Activated CD4-positive, alpha-beta T cell treated with anti-CD3 and anti-CD28 coated beads for 36 hours (primary cell): Measurements from ENCODE around the gene FBLN1. TPM values are rescaled to one million over a fixed set of nuclear protein-coding genes. Genes with fewer than 3 reads are reported as not detected.
A peak's percentile ranks its signal among the peaks of the same experiment; 100 is the strongest.
"Not testable (repeated sequence)": the region's sequence is repeated elsewhere in the genome, so short reads cannot be mapped to it uniquely, and the experiment has no call there.

Source experiments
- ATAC-seq: fragments of 200-7000 bp; cut with Tn5 transposase; one replicate; pipeline ENCODE4 v1.10.0; 2021; ENCODE audit warnings: mild to moderate bottlenecking, moderate library complexity
- CTCF ChIA-PET: fragments of 350-600 bp; sonication (Branson Sonifier 250); formaldehyde crosslinking; loops from one replicate; lab custom pipeline; 2021; ENCODE audit warnings: antibody characterized with exemption; lab: Charles Lee
- POLR2A ChIA-PET: fragments of 350-600 bp; sonication (Branson Sonifier 250); formaldehyde crosslinking; loops from one replicate; lab custom pipeline; 2021; ENCODE audit warnings: antibody characterized with exemption, inconsistent platforms; lab: Charles Lee
- DNase-seq: peaks from one replicate; pipeline ENCODE4 v3.0.0-alpha.2; 2020
- H3K27ac Mint-ChIP-seq: one replicate; pipeline ENCODE4 v1.8.0; 2021; ENCODE audit warnings: mixed read lengths
- H3K27me3 Mint-ChIP-seq: one replicate; pipeline ENCODE4 v1.8.0; 2021; ENCODE audit warnings: mixed read lengths
- H3K36me3 Mint-ChIP-seq: one replicate; pipeline ENCODE4 v1.8.0; 2021; ENCODE audit warnings: low read depth, mixed read lengths
- H3K4me1 Mint-ChIP-seq: one replicate; pipeline ENCODE4 v1.8.0; 2021; ENCODE audit warnings: mixed read lengths
- H3K4me3 Mint-ChIP-seq: one replicate; pipeline ENCODE4 v1.8.0; 2021; ENCODE audit warnings: mild to moderate bottlenecking, moderate library complexity, mixed read lengths
- H3K9me3 Mint-ChIP-seq: one replicate; pipeline ENCODE4 v1.8.0; 2021; ENCODE audit warnings: low read depth, mixed read lengths
- intact Hi-C, 2 experiments: fragments of 100-400 bp; cut with DNase I in 1 of 2; cut with micrococcal nuclease in 1 of 2; formaldehyde crosslinking; loops; one replicate each; pipeline versions ENCODE4 v1.14.2 to v1.15.1; 2022 to 2024; cut with DNase I, micrococcal nuclease
- total RNA-seq, 2 experiments: library from RNA; stranded (reverse); gene quantifications; one replicate each; pipeline ENCODE4 v1.2.3, GENCODE V29; 2021

FBLN1 gene
- total RNA-seq, 2 experiments from 2014 or later = not detected

DNA sequence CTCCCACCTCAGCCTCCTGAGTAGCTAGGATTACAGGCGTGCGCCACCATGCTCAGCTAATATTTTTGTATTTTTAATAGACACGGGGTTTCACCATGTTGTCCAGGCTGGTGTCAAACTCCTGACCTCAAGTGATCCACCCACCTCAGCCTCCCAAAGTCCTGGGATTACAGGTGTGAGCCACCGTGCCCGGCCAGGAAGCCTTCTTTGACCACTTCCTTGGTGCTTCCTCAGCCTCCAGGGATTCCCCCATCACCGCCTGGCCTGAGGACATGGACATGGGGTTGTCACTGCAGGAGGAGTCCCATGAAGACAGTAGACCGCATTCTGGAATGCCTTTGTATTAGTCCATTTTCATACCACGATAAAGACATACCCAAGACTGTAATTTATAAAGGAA, 8.4 kb upstream of the FBLN1 start:
- ATAC-seq, H3K4me3 Mint-ChIP-seq, H3K27ac Mint-ChIP-seq, H3K4me1 Mint-ChIP-seq, H3K9me3 Mint-ChIP-seq, intact Hi-C loops, CTCF ChIA-PET, H3K36me3 Mint-ChIP-seq, DNase-seq, POLR2A ChIA-PET: not testable (repeated sequence)
- peaks cover 10% of the 10 kb centered on the region for H3K27me3 Mint-ChIP-seq

GRCh38 chr22:45495616-45496015, 7.1 kb upstream of the FBLN1 start:
- POLR2A ChIA-PET, H3K9me3 Mint-ChIP-seq, DNase-seq, H3K4me1 Mint-ChIP-seq, H3K27ac Mint-ChIP-seq, H3K4me3 Mint-ChIP-seq, intact Hi-C loops, CTCF ChIA-PET, H3K36me3 Mint-ChIP-seq, ATAC-seq: not testable (repeated sequence)
- H3K27me3 Mint-ChIP-seq = peaks cover 19% of the 10 kb centered on the region

DNA sequence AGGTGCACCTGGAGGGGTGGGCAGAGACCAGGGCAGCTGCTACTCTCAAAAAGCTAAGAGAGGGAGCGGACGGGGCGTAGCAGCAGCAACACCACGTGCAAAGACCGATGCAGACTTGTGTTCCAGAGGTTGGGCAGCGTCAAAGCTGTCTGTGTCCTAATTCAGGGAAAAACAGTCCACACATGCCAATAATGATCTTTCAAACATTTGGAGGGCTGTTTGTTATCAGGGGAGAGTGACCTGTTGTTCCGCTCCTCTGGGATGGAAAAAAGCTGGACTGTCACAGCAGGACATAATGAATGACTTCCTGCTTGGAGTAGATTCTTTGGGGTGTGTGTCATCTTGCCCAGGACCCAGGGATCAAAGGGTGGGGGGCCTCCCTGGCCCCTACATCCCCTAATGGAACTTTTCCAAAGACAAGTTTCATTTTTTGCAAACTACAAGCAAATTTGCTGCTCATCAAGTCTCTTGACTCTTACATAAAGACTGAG, 6.2 kb upstream of the FBLN1 start:
- CTCF ChIA-PET = no interaction called here
- intact Hi-C loops = no loop called here

DNA sequence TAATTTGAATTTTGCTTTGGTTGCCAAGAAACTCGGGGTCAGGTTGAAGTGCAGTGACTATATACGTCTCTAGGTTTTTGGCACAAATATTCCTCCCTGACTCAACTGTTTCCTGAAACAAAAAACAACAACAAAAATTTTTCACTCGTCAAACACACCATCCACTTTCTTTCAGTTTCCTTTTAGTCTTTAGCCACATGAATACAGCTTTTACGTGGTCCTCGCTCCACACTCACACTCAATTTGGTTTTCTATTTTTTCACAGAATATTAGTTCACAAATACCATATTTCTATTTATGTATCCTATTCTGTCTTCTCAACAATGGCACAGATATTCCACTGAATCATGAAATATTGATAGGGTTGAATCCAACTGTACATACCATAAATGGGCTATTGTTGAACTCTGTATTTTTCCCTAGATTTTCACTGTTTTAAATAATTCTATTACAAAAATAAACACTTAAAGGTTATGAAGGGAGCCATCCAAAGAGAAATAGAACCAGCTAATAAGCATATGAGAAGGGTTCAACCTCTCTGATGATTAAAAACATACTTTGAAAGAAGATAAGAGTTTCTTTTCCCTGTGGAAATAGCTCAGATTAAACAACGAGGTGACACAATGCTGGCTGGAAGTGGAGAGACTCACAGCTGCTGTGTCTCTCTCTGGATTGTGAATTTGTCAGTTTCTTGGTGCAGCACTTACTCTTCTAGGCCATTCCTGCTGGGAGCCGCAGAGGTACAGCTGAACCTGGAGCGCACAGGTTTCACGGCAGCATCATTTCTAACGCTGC, 5.1 kb upstream of the FBLN1 start:
- Mint-ChIP-seq H3K27me3 (peaks cover 30% of the 10 kb centered on the region), H3K4me3 (no peak overlapping the region), H3K36me3 (no peaks in the 10 kb centered on the region), H3K9me3 (no peaks in the 10 kb centered on the region), H3K4me1 (peaks cover 3% of the 10 kb centered on the region), H3K27ac (no peak overlapping the region)
- intact Hi-C loops = no loop called here
- CTCF ChIA-PET = no interaction called here
- no peak for DNase-seq
- POLR2A ChIA-PET = no interaction called here
- no peak for ATAC-seq

More for the DNA sequence above, 6.2 kb upstream of the FBLN1 start:
- POLR2A ChIA-PET = no interaction called here
- H3K9me3 Mint-ChIP-seq = no peaks in the 10 kb centered on the region
- H3K27me3 Mint-ChIP-seq = peaks cover 23% of the 10 kb centered on the region
- no peak overlapping the region for H3K4me3 Mint-ChIP-seq
- DNase-seq (no peak), ATAC-seq (no peak)
- no peak overlapping the region for H3K27ac Mint-ChIP-seq
- no peaks in the 10 kb centered on the region for H3K36me3 Mint-ChIP-seq
- peaks cover 3% of the 10 kb centered on the region for H3K4me1 Mint-ChIP-seq

GRCh38 chr22:45499746-45500145, 2.9 kb upstream of the FBLN1 start:
- Mint-ChIP-seq H3K4me3 (no peak overlapping the region), H3K27ac (no peak overlapping the region), H3K4me1 (peaks cover 3% of the 10 kb centered on the region), H3K36me3 (no peaks in the 10 kb centered on the region), H3K27me3 (peaks cover 38% of the 10 kb centered on the region), H3K9me3 (no peaks in the 10 kb centered on the region)
- intact Hi-C loops = no loop called here
- DNase-seq (no peak), ATAC-seq (no peak)
- ChIA-PET CTCF (no interaction called here), POLR2A (no interaction called here)

DNA sequence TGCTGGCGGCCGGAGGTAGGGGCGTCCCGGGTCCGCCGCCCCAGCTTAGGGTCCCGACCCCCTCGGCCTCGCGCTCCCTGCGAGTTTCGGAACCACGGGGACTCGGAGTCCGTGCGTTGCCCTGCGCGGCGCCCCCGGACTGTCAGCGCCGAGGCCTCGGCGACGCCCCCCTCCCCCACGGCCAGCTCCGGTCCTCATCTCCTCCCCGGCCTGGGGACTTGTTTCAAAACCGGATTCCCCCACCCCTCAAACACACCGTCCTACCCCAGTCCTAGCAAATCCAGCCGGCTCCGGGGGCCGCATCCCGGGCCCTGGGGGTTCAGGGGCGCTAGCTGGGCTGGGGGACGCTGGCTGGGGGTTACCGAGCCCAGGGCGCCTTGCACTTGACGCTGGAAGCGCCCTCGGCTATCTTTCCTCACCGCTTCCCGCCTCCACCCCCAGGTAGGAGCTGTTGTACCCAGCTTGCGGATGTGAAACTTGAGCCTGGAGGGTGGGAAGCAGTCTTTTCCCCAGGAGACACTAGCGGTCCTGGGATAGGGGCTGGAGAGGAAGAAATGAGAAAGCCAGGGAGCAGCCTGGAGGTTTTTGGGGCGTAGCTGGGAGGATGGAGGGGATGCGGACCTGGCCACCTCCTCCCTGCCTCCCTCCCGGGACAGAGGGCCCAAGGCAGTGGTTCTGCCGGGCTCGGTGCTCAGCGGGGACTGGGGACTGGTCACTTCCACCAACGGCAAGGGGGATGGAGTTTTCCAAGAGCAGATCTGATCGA, 550 bp downstream of the FBLN1 start:
- CTCF ChIA-PET = interaction anchor here (0.6 kb wide), 1 partner anchor 175 kb away, joined by 3 read pairs; no protein-coding TSS in a partner anchor
- no peak for DNase-seq
- Mint-ChIP-seq H3K27ac (no peak overlapping the region), H3K27me3 (peaks cover 43% of the 10 kb centered on the region), H3K4me3 (no peak overlapping the region), H3K36me3 (no peaks in the 10 kb centered on the region), H3K9me3 (no peaks in the 10 kb centered on the region), H3K4me1 (no peaks in the 10 kb centered on the region)
- intact Hi-C loops = no loop called here
- ATAC-seq = no peak
- POLR2A ChIA-PET = no interaction called here

DNA sequence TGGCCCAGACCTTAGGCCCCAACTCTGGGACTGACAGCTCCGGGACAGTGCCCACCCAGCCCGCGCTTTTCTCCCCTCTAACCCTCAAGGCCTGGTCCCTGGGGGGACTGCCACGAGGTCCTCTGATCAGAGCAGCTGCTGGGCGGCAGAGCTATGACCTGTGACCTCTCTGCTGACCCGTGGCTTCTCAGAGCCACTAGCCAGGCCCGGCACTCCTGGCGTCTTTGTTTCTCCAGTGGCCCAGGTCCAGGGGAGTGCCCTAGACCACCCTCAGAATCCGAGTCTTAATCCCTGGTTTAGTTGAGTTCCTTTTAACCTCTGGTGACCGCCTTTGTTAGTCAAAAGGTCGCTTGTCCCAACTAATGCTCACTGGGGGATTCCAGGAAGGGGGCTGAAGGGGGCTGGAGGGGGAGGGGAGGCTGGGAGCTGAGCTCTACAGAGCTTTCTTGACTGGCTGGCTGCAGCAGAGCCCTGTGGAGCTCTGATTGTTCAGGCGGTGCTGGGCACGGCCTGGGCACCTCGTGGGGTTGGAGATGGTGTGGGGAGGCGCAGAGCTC, 1.2 kb downstream of the FBLN1 start:
- H3K9me3 Mint-ChIP-seq = no peaks in the 10 kb centered on the region
- H3K4me3 Mint-ChIP-seq = no peak overlapping the region
- H3K4me1 Mint-ChIP-seq = no peaks in the 10 kb centered on the region
- no peak for DNase-seq
- ChIA-PET POLR2A (no interaction called here), CTCF (interaction anchor here (0.6 kb wide), 1 partner anchor 174 kb away, joined by 3 read pairs; no protein-coding TSS in a partner anchor)
- intact Hi-C loops = no loop called here
- H3K27ac Mint-ChIP-seq = no peak overlapping the region
- H3K27me3 Mint-ChIP-seq = peaks cover 40% of the 10 kb centered on the region
- peak; percentile 26 for ATAC-seq
- no peaks in the 10 kb centered on the region for H3K36me3 Mint-ChIP-seq

- ChIA-PET POLR2A (no interaction called here), CTCF (interaction anchor here (0.7 kb wide), 1 partner anchor 729 kb away, joined by 3 read pairs; no protein-coding TSS in a partner anchor)
- Mint-ChIP-seq H3K4me1 (no peaks in the 10 kb centered on the region), H3K27ac (no peak overlapping the region), H3K27me3 (peaks cover 38% of the 10 kb centered on the region), H3K4me3 (no peak overlapping the region), H3K9me3 (no peaks in the 10 kb centered on the region), H3K36me3 (no peaks in the 10 kb centered on the region)
- intact Hi-C loops = no loop called here
- ATAC-seq (peak; percentile 76), DNase-seq (peak; percentile 35)
These were observed 2.0 kb downstream of the FBLN1 start for GRCh38 chr22:45504373-45505341.

DNA sequence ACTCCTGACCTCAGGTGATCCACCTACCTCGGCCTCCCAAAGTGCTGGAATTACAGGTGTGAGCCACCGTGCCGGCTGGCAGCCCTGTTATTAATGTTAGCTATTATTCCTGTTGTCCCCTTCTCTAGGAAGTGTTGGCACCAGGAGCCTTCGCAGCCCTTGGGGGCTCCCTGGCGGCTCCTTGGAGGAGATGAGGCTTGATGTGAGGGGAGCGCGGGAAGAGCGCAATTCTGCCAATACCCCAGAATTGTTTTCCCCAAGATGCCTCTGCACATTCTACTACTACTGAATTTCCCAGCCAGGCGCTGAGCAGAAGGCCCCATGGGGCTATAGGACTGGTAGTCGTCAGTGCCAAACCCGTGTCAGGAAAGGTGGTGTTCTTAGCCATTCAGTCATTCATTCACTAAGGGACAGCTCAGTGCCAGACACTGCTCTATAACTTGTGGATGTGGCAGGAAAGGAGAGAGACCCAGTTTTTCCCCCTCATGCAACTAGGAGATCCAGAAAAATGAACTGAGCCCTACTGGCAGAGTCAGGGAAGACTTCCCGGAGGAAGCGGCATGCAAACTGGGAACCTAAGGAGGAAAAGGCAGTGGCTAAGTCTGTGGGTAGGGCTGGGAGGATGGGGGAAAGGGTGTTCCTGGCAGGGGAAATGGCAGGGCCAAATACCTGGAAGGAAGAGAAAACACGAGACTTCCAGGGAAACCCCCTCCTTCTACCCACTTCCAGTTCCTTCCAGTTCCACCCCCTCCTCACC, 3.5 kb downstream of the FBLN1 start:
- Mint-ChIP-seq H3K36me3 (no peaks in the 10 kb centered on the region), H3K27ac (no peak overlapping the region), H3K9me3 (no peaks in the 10 kb centered on the region), H3K4me3 (no peak overlapping the region), H3K4me1 (no peaks in the 10 kb centered on the region), H3K27me3 (peaks cover 26% of the 10 kb centered on the region)
- ChIA-PET CTCF (no interaction called here), POLR2A (no interaction called here)
- intact Hi-C loops = no loop called here
- no peak for ATAC-seq
- DNase-seq = no peak

DNA sequence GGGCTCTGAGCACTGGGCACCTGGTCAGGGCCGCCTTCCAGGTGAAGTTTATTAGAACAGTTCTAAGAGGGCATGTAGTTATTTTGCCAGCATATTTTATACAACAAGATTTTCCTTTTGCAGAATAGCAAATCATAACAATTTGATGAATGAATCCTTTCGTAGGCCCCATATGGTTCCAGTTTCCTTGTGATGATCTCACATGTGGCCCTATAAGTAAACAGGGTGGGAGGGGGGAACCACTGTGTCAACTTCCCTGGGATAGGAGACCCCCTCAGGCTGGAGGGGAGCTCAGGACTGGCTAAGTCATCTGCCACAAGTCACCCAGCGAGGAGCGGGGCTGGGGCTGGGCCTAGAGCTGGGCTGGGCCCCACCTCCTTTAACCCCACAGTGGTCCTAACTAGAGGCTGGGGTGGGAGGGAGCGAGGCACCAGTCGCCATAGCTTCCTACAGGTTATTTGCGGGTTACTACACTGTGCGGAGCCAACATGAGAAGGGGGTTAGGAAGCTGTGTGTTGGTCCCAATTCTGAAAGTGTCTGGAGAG, 4.2 kb downstream of the FBLN1 start:
- CTCF ChIA-PET = no interaction called here

More for the DNA sequence above, 4.2 kb downstream of the FBLN1 start:
- H3K4me3 Mint-ChIP-seq = no peak overlapping the region
- H3K36me3 Mint-ChIP-seq = no peaks in the 10 kb centered on the region
- no peaks in the 10 kb centered on the region for H3K4me1 Mint-ChIP-seq
- intact Hi-C loops = no loop called here
- no peak overlapping the region for H3K27ac Mint-ChIP-seq
- no peak for DNase-seq
- peaks cover 22% of the 10 kb centered on the region for H3K27me3 Mint-ChIP-seq
- ATAC-seq = no peak
- POLR2A ChIA-PET = no interaction called here
- no peaks in the 10 kb centered on the region for H3K9me3 Mint-ChIP-seq
